Testis (tissue), 2 donors: ENCODE measurements around the gene WDR36.

Experiments used
- POLR2A ChIP-seq: fragments of 450-650 bp; IDR thresholded peaks from one replicate; pipeline ENCODE4 v1.6.1; 2017; ENCODE audit warnings: antibody characterized with exemption, mild to moderate bottlenecking, moderate library complexity
- TF ChIP-seq, protein P1 (sequence below), 3 experiments: fragments of 450-650 bp in 2 of 3; fragments of 200-600 bp in 1 of 3; sonication (generic) in 1 of 3; IDR thresholded peaks; one replicate each; pipeline ENCODE4 v1.5.1; 2016 to 2019; ENCODE audit warnings: antibody characterized with exemption in 3 of 3, mild to moderate bottlenecking in 2 of 3, moderate library complexity in 1 of 3

- no peak for TF ChIP-seq POLR2A
- TF ChIP-seq, protein P1, sequence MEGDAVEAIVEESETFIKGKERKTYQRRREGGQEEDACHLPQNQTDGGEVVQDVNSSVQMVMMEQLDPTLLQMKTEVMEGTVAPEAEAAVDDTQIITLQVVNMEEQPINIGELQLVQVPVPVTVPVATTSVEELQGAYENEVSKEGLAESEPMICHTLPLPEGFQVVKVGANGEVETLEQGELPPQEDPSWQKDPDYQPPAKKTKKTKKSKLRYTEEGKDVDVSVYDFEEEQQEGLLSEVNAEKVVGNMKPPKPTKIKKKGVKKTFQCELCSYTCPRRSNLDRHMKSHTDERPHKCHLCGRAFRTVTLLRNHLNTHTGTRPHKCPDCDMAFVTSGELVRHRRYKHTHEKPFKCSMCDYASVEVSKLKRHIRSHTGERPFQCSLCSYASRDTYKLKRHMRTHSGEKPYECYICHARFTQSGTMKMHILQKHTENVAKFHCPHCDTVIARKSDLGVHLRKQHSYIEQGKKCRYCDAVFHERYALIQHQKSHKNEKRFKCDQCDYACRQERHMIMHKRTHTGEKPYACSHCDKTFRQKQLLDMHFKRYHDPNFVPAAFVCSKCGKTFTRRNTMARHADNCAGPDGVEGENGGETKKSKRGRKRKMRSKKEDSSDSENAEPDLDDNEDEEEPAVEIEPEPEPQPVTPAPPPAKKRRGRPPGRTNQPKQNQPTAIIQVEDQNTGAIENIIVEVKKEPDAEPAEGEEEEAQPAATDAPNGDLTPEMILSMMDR (IDR thresholded peaks at IDR 0.05): no peak
Measured at GRCh38 chr5:111122398-111122797, 30.2 kb downstream of the WDR36 start.
